Peyer's patch (tissue), 4 donors: Measurements from ENCODE around the gene SPATA31E1. TPM values are rescaled to one million over a fixed set of nuclear protein-coding genes. Genes with fewer than 3 reads are reported as not detected.

Source experiments
- DNase-seq, 3 donors: peaks; one replicate each; pipeline ENCODE4 v3.0.0-alpha.2; 2017 to 2019
- H3K27ac ChIP-seq, 4 donors: fragments of 200-600 bp; sonication (generic); one replicate each; pipeline ENCODE4 v1.5.1; 2016 to 2019
- H3K27me3 ChIP-seq, 2 donors: fragments of 200-600 bp; sonication (generic); one replicate each; pipeline ENCODE4 v1.5.1; 2019
- H3K36me3 ChIP-seq, 3 donors: fragments of 200-600 bp; sonication (generic); one replicate each; pipeline ENCODE4 v1.5.1; 2016 to 2019
- H3K4me1 ChIP-seq, 4 donors: fragments of 200-600 bp; sonication (generic); one replicate each; pipeline ENCODE4 v1.5.1; 2016 to 2019
- H3K4me3 ChIP-seq, 4 donors: fragments of 200-600 bp; sonication (generic); 1 replicate in 3 of 4; 2 replicates in 1 of 4; pipeline ENCODE4 v1.5.1; 2016 to 2019; ENCODE audit warnings: mild to moderate bottlenecking in 1 of 4
- H3K9me3 ChIP-seq, 4 donors: fragments of 200-600 bp; sonication (generic); one replicate each; pipeline ENCODE4 v1.5.1; 2016 to 2019; ENCODE audit warnings: mild to moderate bottlenecking in 1 of 4
- CTCF ChIP-seq, 6 experiments: fragments of 450-650 bp in 4 of 6; fragments of 200-600 bp in 2 of 6; sonication (generic) in 1 of 6; IDR thresholded peaks; one replicate each; pipeline ENCODE4 v1.5.1; 2017 to 2019; ENCODE audit warnings: antibody characterized with exemption in 6 of 6, mild to moderate bottlenecking in 3 of 6, moderate library complexity in 1 of 6
- POLR2A ChIP-seq, 2 donors: fragments of 450-650 bp; IDR thresholded peaks; one replicate each; pipeline ENCODE4 v1.5.1; 2017; ENCODE audit warnings: antibody characterized with exemption in 2 of 2, mild to moderate bottlenecking in 2 of 2, moderate library complexity in 2 of 2
- total RNA-seq, 4 donors: library from RNA; depleted of rRNA; stranded (reverse); fragments of >200 nt; gene quantifications; one replicate each; pipeline ENCODE4 v1.1.0, GENCODE V29; 2016

Gene SPATA31E1
- total RNA-seq, 4 donors from 2014 or later = not detected

GRCh38 chr9:87886210-87886932, 3.7 kb downstream of the SPATA31E1 start:
- DNase-seq = peak in 1 of 3 donors; percentile 25
- Histone ChIP-seq H3K27me3 (no peaks in the 10 kb centered on the region), H3K9me3 (no peaks in the 10 kb centered on the region), H3K36me3 (no peaks in the 10 kb centered on the region), H3K4me3 (no peak overlapping the region), H3K4me1 (no peaks in the 10 kb centered on the region), H3K27ac (no peak overlapping the region)
- no peak for TF ChIP-seq POLR2A (IDR thresholded peaks at IDR 0.05)
- TF ChIP-seq CTCF (IDR thresholded peaks at IDR 0.05) = no peak

- peak in 1 of 3 donors; percentile 41 for DNase-seq
- H3K4me1 ChIP-seq = no peaks in the 10 kb centered on the region
- TF ChIP-seq POLR2A (IDR thresholded peaks at IDR 0.05) (no peak), CTCF (IDR thresholded peaks at IDR 0.05) (no peak)
- no peaks in the 10 kb centered on the region for H3K36me3 ChIP-seq
- H3K27me3 ChIP-seq = no peaks in the 10 kb centered on the region
- H3K27ac ChIP-seq = no peak overlapping the region
- H3K4me3 ChIP-seq = no peak overlapping the region
- H3K9me3 ChIP-seq = no peaks in the 10 kb centered on the region
These were observed 4.3 kb downstream of the SPATA31E1 start for GRCh38 chr9:87886933-87887505.

- Histone ChIP-seq H3K4me1 (no peaks in the 10 kb centered on the region), H3K4me3 (no peak overlapping the region), H3K27ac (no peak overlapping the region), H3K27me3 (no peaks in the 10 kb centered on the region), H3K36me3 (no peaks in the 10 kb centered on the region), H3K9me3 (no peaks in the 10 kb centered on the region)
- DNase-seq = peak in 1 of 3 donors; percentile 40
- TF ChIP-seq CTCF (IDR thresholded peaks at IDR 0.05) (no peak), POLR2A (IDR thresholded peaks at IDR 0.05) (no peak)
These were observed 5.2 kb downstream of the SPATA31E1 start for GRCh38 chr9:87887661-87888480.

GRCh38 chr9:87888501-87888900, 5.8 kb downstream of the SPATA31E1 start:
- no peaks in the 10 kb centered on the region for H3K4me1 ChIP-seq
- H3K27ac ChIP-seq = no peak overlapping the region
- peak in 1 of 3 donors; percentile 37 for DNase-seq
- H3K4me3 ChIP-seq = no peak overlapping the region
- H3K9me3 ChIP-seq = no peaks in the 10 kb centered on the region
- TF ChIP-seq CTCF (IDR thresholded peaks at IDR 0.05) (no peak), POLR2A (IDR thresholded peaks at IDR 0.05) (no peak)
- H3K36me3 ChIP-seq = no peaks in the 10 kb centered on the region
- H3K27me3 ChIP-seq = no peaks in the 10 kb centered on the region

GRCh38 chr9:87889065-87889881, 6.6 kb downstream of the SPATA31E1 start:
- Histone ChIP-seq H3K27me3 (no peaks in the 10 kb centered on the region), H3K9me3 (no peaks in the 10 kb centered on the region), H3K36me3 (no peaks in the 10 kb centered on the region), H3K4me3 (no peak overlapping the region), H3K4me1 (no peaks in the 10 kb centered on the region), H3K27ac (no peak overlapping the region)
- DNase-seq = peak in 2 of 3 donors; percentile 33 to 38
- TF ChIP-seq CTCF (IDR thresholded peaks at IDR 0.05) = no peak
- no peak for TF ChIP-seq POLR2A (IDR thresholded peaks at IDR 0.05)
